ENCODE data around the gene CAVIN1.
"Not testable (repeated sequence)": the region's sequence is repeated elsewhere in the genome, so short reads cannot be mapped to it uniquely, and the experiment has no call there.

Gene CAVIN1

GRCh38 chr17:42404326-42405055, 18.6 kb downstream of the CAVIN1 start:
- no peak for DNase-seq

GRCh38 chr17:42403150-42403549, 19.9 kb downstream of the CAVIN1 start:
- DNase-seq: no peak

GRCh38 chr17:42402117-42402516, 20.9 kb downstream of the CAVIN1 start:
- DNase-seq: no peak

- DNase-seq: not testable (repeated sequence)
These were observed 22.1 kb downstream of the CAVIN1 start for GRCh38 chr17:42400844-42401375.

GRCh38 chr17:42399948-42400843, 22.9 kb downstream of the CAVIN1 start:
- DNase-seq: no peak

- DNase-seq: no peak
These were observed 23.9 kb downstream of the CAVIN1 start for GRCh38 chr17:42399121-42399520.

GRCh38 chr17:42395601-42396000, 27.5 kb downstream of the CAVIN1 start:
- not testable (repeated sequence) for DNase-seq

GRCh38 chr17:42394838-42395237, 28.2 kb downstream of the CAVIN1 start:
- DNase-seq: no peak

- DNase-seq: no peak
These were observed 30.2 kb downstream of the CAVIN1 start for GRCh38 chr17:42392692-42393415.

GRCh38 chr17:42391439-42391838, 31.6 kb downstream of the CAVIN1 start:
- not testable (repeated sequence) for DNase-seq

GRCh38 chr17:42389899-42390298, 33.2 kb downstream of the CAVIN1 start:
- DNase-seq: no peak

- no peak for DNase-seq
These were observed 34.0 kb downstream of the CAVIN1 start for GRCh38 chr17:42389135-42389417.

- peak; percentile 100 for DNase-seq
These were observed 34.5 kb downstream of the CAVIN1 start, which contains the start of gene STAT3 for GRCh38 chr17:42388381-42389134. STAT3 (minus strand) TSS chr17:42388442; CDS start chr17:42348516, 39,926 bp downstream.

GRCh38 chr17:42387661-42388380, 35.2 kb downstream of the CAVIN1 start:
- peak; percentile 59 for DNase-seq

- DNase-seq: no peak
These were observed 36.0 kb downstream of the CAVIN1 start for GRCh38 chr17:42386777-42387657.

- DNase-seq: no peak
These were observed 41.2 kb downstream of the CAVIN1 start for GRCh38 chr17:42381898-42382297.

- no peak for DNase-seq
These were observed 42.1 kb downstream of the CAVIN1 start for GRCh38 chr17:42380935-42381334.

GRCh38 chr17:42378959-42379594, 44.0 kb downstream of the CAVIN1 start:
- DNase-seq: peak; percentile 48

GRCh38 chr17:42378359-42378958, 44.6 kb downstream of the CAVIN1 start:
- DNase-seq: no peak

GRCh38 chr17:42373896-42374295, 49.2 kb downstream of the CAVIN1 start:
- DNase-seq: no peak

All from right forelimb (tissue), 1 donor.